ENCODE data around the gene NTNG1. TPM values are rescaled to one million over a fixed set of nuclear protein-coding genes. Genes with fewer than 3 reads are reported as not detected.

NTNG1 gene
- total and polyA plus RNA-seq, 10 of the 15 experiments (the other 5 are each of a cell fraction or from before 2014, with no cell fraction given) = 0.18 to 2.3 (median 1.1) TPM; not detected in 1

GRCh38 chr1:107515702-107516101, 374.9 kb downstream of the NTNG1 start:
- H3K9me3 ChIP-seq (replicated peaks; ENCODE audit: control insufficient read depth, insufficient read depth, low read length) = no peaks in the 10 kb centered on the region; the same call in 2 of the 3 replicates
- POLR2A ChIA-PET = no interaction called here
- no peak overlapping the region for H3K4me3 ChIP-seq
- no peaks in the 10 kb centered on the region for H4K20me1 ChIP-seq (ENCODE audit: control insufficient read depth, insufficient read depth)
- no peaks in the 10 kb centered on the region for H3K36me3 ChIP-seq (ENCODE audit: control insufficient read depth in 2 of 2, insufficient read depth in 2 of 2, low read length in 1 of 2)
- WGBS (ENCODE audit: insufficient coverage, insufficient replicate concordance, low lambda C conversion rate, missing lambda C conversion rate) = 46% methylated on average over 3 of the region's 3 CpGs
- no peak overlapping the region for H2AFZ ChIP-seq (ENCODE audit: control insufficient read depth, low read depth, low read length)
- in situ Hi-C loops (cut with MboI) = no loop called here
- TF ChIP-seq RAD21 (IDR thresholded peaks at IDR 0.05; ENCODE audit: insufficient read depth, low read depth, low read length) (peak; percentile 36), ZNF592 (IDR thresholded peaks at IDR 0.05) (no peak), YY1 (IDR thresholded peaks at IDR 0.05; ENCODE audit: low read depth, low read length) (no peak), TCF12 (IDR thresholded peaks at IDR 0.05; ENCODE audit: low read depth, low read length) (no peak), SUPT20H (IDR thresholded peaks at IDR 0.05; ENCODE audit: borderline replicate concordance, control insufficient read depth, low read depth, low read length) (no peak), CBX5 (IDR thresholded peaks at IDR 0.05; ENCODE audit: low read depth) (no peak), CTCF (IDR thresholded peaks at IDR 0.05 in 2 of 3, conservative IDR thresholded peaks at IDR 0.05 in 1 of 3; ENCODE audit: control insufficient read depth in 2 of 3, extremely low read depth in 1 of 3, insufficient read depth in 1 of 3, low read depth in 3 of 3, low read length in 3 of 3) (peak in 2 of 3 experiments; percentile 32 to 35; a peak in 3 of 6 replicates)
- CTCF ChIA-PET = interaction anchor here (1.0 to 7.8 kb wide), 5 partner anchors 13 to 239 kb away, joined by 3 to 67 read pairs (median 7); no protein-coding TSS in a partner anchor
- intact Hi-C loops (cut with micrococcal nuclease; ENCODE audit: unreplicated experiment) = no loop called here
- H3K79me2 ChIP-seq (ENCODE audit: control insufficient read depth, insufficient read depth, low read length) = no peaks in the 10 kb centered on the region
- H3K4me1 ChIP-seq (ENCODE audit: control insufficient read depth, insufficient read depth, low read length) = no peaks in the 10 kb centered on the region
- DNase-seq (ENCODE audit: low read depth, low spot score) (no peak), ATAC-seq (peak; percentile 52), FAIRE-seq (peak; percentile 18)
- RAD21 ChIA-PET (ENCODE audit: unreplicated experiment) = interaction anchor here (4.3 kb wide), 1 partner anchor 84 kb away, joined by 19 read pairs; no protein-coding TSS in a partner anchor
- H3K27me3 ChIP-seq (replicated peaks in 1 of 2; ENCODE audit: control insufficient read depth in 2 of 2, insufficient read depth in 2 of 2, low read length in 1 of 2) = no peaks in the 10 kb centered on the region; a peak in 1 of 4 replicates
- H3K27ac ChIP-seq (ENCODE audit: control insufficient read depth, insufficient read depth) = no peak overlapping the region
- SMC1A ChIA-PET (ENCODE audit: uncharacterized antibody, unreplicated experiment) = interaction anchor here (0.8 to 3.4 kb wide), 2 partner anchors 11 to 85 kb away, joined by 3 to 14 read pairs; no protein-coding TSS in a partner anchor
- no peak overlapping the region for H3K9ac ChIP-seq (ENCODE audit: control insufficient read depth, insufficient read depth, low read length)
- BruUV-seq (replicated peaks) = no TSS peak
- no peak overlapping the region for H3K4me2 ChIP-seq (ENCODE audit: control insufficient read depth, insufficient read depth)
